GM12878 (cell line): ENCODE data around the gene MOV10L1. TPM values are rescaled to one million over a fixed set of nuclear protein-coding genes. Genes with fewer than 3 reads are reported as not detected.

Source experiments
- ATAC-seq: fragments of 200-7000 bp; cut with Tn5 transposase; 3 replicates; pipeline ENCODE4 v1.9.1; 2020; ENCODE audit warnings: mild to moderate bottlenecking, moderate library complexity
- BruUV-seq: library from RNA; stranded (reverse); fragments of 400-500 nt; replicated peaks from 2 replicates; lab custom pipeline; 2021; lab: Mats Ljungman, UMichigan
- CTCF ChIA-PET: fragments of 300-600 bp; sonication (Branson Sonifier 250); formaldehyde crosslinking; extraction: SDS; loops from one replicate; lab custom pipeline; 2021; ENCODE audit warnings: inconsistent platforms; lab: Yijun Ruan, JAX
- POLR2A ChIA-PET: fragments of 350-600 bp; formaldehyde crosslinking; extraction: SDS; loops from one replicate; lab custom pipeline; 2021; ENCODE audit warnings: inconsistent platforms; lab: Charles Lee
- RAD21 ChIA-PET: fragments of 300-600 bp; sonication (Branson Sonifier 250); formaldehyde crosslinking; loops from one replicate; lab custom pipeline; 2023; ENCODE audit warnings: antibody characterized with exemption; ENCODE audit not compliant: unreplicated experiment; lab: Charles Lee
- SMC1A ChIA-PET: fragments of 300-600 bp; sonication (Branson Sonifier 250); formaldehyde crosslinking; loops from one replicate; lab custom pipeline; 2023; ENCODE audit not compliant: unreplicated experiment, uncharacterized antibody; lab: Charles Lee
- DNase-seq: peaks from one replicate; pipeline ENCODE4 v3.0.0-alpha.2; 2011; ENCODE audit warnings: low read depth, low spot score
- FAIRE-seq: peaks from 3 replicates; lab custom pipeline; 2011; peaks lifted over from hg19 to GRCh38; lab: Jason Lieb, UNC
- H2AFZ ChIP-seq: 2 replicates; pipeline ENCODE4 v1.6.0; 2011; ENCODE audit warnings: low read depth, low read length, control low read depth; ENCODE audit not compliant: control insufficient read depth
- H3K27ac ChIP-seq: 2 replicates; pipeline ENCODE4 v1.5.1; 2011; ENCODE audit warnings: control low read depth; ENCODE audit not compliant: control insufficient read depth, insufficient read depth
- H3K27me3 ChIP-seq, 2 experiments: replicated peaks in 1 of 2; 2 replicates each; pipeline versions ENCODE4 v1.6.0 to v1.6.1; 2011; ENCODE audit warnings: low read length in 1 of 2; ENCODE audit not compliant: control insufficient read depth in 2 of 2, insufficient read depth in 2 of 2
- H3K36me3 ChIP-seq, 2 experiments: 2 replicates each; pipeline ENCODE4 v1.5.1; 2011; ENCODE audit warnings: low read length in 1 of 2; ENCODE audit not compliant: control insufficient read depth in 2 of 2, insufficient read depth in 2 of 2
- H3K4me1 ChIP-seq: 2 replicates; pipeline ENCODE4 v1.6.1; 2011; ENCODE audit warnings: mild to moderate bottlenecking, low read length, moderate library complexity, mixed read lengths; ENCODE audit not compliant: control insufficient read depth, insufficient read depth
- H3K4me2 ChIP-seq: 2 replicates; pipeline ENCODE4 v1.6.0; 2011; ENCODE audit warnings: control low read depth; ENCODE audit not compliant: control insufficient read depth, insufficient read depth
- H3K4me3 ChIP-seq: fragments of 200-600 bp; sonication (generic); 2 replicates; pipeline ENCODE4 v1.5.1; 2016
- H3K79me2 ChIP-seq: 2 replicates; pipeline ENCODE4 v1.6.0; 2011; ENCODE audit warnings: low read length; ENCODE audit not compliant: control insufficient read depth, insufficient read depth
- H3K9ac ChIP-seq: 2 replicates; pipeline ENCODE4 v1.8.0; 2011; ENCODE audit warnings: low read length, control low read depth, mixed read lengths; ENCODE audit not compliant: control insufficient read depth, insufficient read depth
- H3K9me3 ChIP-seq: replicated peaks from 3 replicates; pipeline ENCODE4 v1.5.1; 2011; ENCODE audit warnings: mild to moderate bottlenecking, low read length; ENCODE audit not compliant: control insufficient read depth, insufficient read depth
- H4K20me1 ChIP-seq: 2 replicates; pipeline ENCODE4 v1.6.0; 2011; ENCODE audit not compliant: control insufficient read depth, insufficient read depth
- IRF3 ChIP-seq: fragments of 450-650 bp; IDR thresholded peaks from 2 replicates; pipeline ENCODE4 v1.6.1; 2014; ENCODE audit warnings: mild to moderate bottlenecking
- MYB ChIP-seq: fragments of 150-350 bp; IDR thresholded peaks from 2 replicates; pipeline ENCODE4 v1.6.1; 2014; ENCODE audit warnings: mild to moderate bottlenecking, low read depth, low read length, borderline replicate concordance
- MYC ChIP-seq: IDR thresholded peaks from 2 replicates; pipeline ENCODE4 v1.6.1; 2011; ENCODE audit warnings: mild to moderate bottlenecking, low read length, moderate library complexity, inconsistent platforms; ENCODE audit not compliant: insufficient read depth, insufficient replicate concordance, insufficient read length, severe bottlenecking
- PAX5 ChIP-seq: IDR thresholded peaks from 2 replicates; pipeline ENCODE4 v1.6.1; 2011; ENCODE audit warnings: low read depth, low read length, borderline replicate concordance
- SMAD1 ChIP-seq: fragments of 450-650 bp; IDR thresholded peaks from 2 replicates; pipeline ENCODE4 v1.6.1; 2018; ENCODE audit warnings: mild to moderate bottlenecking, low read depth; ENCODE audit not compliant: partially characterized antibody
- ZBTB33 ChIP-seq: fragments of 450-650 bp; IDR thresholded peaks from 2 replicates; pipeline ENCODE4 v1.6.1; 2017; ENCODE audit warnings: mild to moderate bottlenecking
- ZBTB4 ChIP-seq: fragments of 450-650 bp; formaldehyde crosslinking; IDR thresholded peaks from 2 replicates; pipeline ENCODE4 v1.4.0; 2022; ENCODE audit warnings: mild to moderate bottlenecking, moderate library complexity
- ZNF217 ChIP-seq: fragments of 450-650 bp; IDR thresholded peaks from 2 replicates; pipeline ENCODE4 v1.6.1; 2017; ENCODE audit warnings: antibody characterized with exemption, mild to moderate bottlenecking
- WGBS: methylation state at CpG from one replicate; pipeline ENCODE4 v1.1.6; 2016; ENCODE audit warnings: low lambda C conversion rate; ENCODE audit not compliant: insufficient replicate concordance, insufficient coverage; ENCODE audit errors: missing lambda C conversion rate; 5-methylcytosine and 5-hydroxymethylcytosine counted together
- in situ Hi-C: fragments of 300-500 bp; cut with MboI; formaldehyde crosslinking; loops from 9 replicates; pipeline ENCODE4 v1.14.3; 2018; ENCODE audit warnings: mixed read lengths
- intact Hi-C: fragments of 100-400 bp; cut with micrococcal nuclease; formaldehyde crosslinking; loops from one replicate; pipeline ENCODE4 v1.14.2; 2022; ENCODE audit not compliant: unreplicated experiment
- polyA plus RNA-seq, 11 experiments: library from polyadenylated mRNA; depleted of rRNA in 4 of 11; unstranded in 6 of 11; stranded (reverse) in 5 of 11; fragments of >200 nt; fragmentation: Nextera tagmentation in 4 of 11; fragmentation: Illumina TruSeq in 1 of 11; extraction: Ambion mirVana in 4 of 11; extraction: Trizol in 1 of 11; gene quantifications; 1 replicate in 1 of 11; 2 replicates in 10 of 11; pipeline versions ENCODE4 v1.2.1 to v1.2.3, GENCODE V29; 2011 to 2016; ENCODE audit warnings: inconsistent platforms in 2 of 11, missing spikeins in 2 of 11, low read depth in 1 of 11
- total RNA-seq, 4 experiments: library from RNA; depleted of rRNA in 3 of 4; stranded (reverse); fragments of >200 nt in 3 of 4; fragmentation: Illumina TruSeq in 1 of 4; extraction: Trizol in 1 of 4; gene quantifications; 2 replicates each; pipeline versions ENCODE4 v1.2.1 to v1.2.3, GENCODE V29; 2013 to 2021

The MOV10L1 gene
- total and polyA plus RNA-seq, 10 of the 15 experiments (the other 5 are each of a cell fraction or from before 2014, with no cell fraction given) = 0.22 TPM; not detected in 9

- no peak overlapping the region for H3K4me2 ChIP-seq
- intact Hi-C loops = no loop called here
- no peaks in the 10 kb centered on the region for H3K79me2 ChIP-seq
- in situ Hi-C loops = loop anchor here (25.0 kb wide), 1 partner anchor 712 kb away; no protein-coding TSS in a partner anchor
- ChIA-PET POLR2A (no interaction called here), RAD21 (no interaction called here), SMC1A (no interaction called here)
- FAIRE-seq (no peak), ATAC-seq (no peak)
- H3K4me3 ChIP-seq = no peak overlapping the region
- H3K27ac ChIP-seq = no peak overlapping the region
- no peaks in the 10 kb centered on the region; a peak in 2 of 4 replicates for H3K27me3 ChIP-seq
- H3K36me3 ChIP-seq = no peaks in the 10 kb centered on the region
- H3K4me1 ChIP-seq = no peaks in the 10 kb centered on the region
- no TSS peak for BruUV-seq
- no peak overlapping the region for H2AFZ ChIP-seq
- H3K9ac ChIP-seq = no peak overlapping the region
- TF ChIP-seq ZNF217 = no peak
- TF ChIP-seq IRF3 = no peak
- TF ChIP-seq SMAD1 = no peak
- TF ChIP-seq ZBTB33 = no peak
- TF ChIP-seq MYB = no peak
- TF ChIP-seq ZBTB4 (CRISPR knock-in tag) = no peak
- no peak for TF ChIP-seq PAX5
- TF ChIP-seq MYC = no peak
- TF ChIP-seq, all 136 proteins: peak for 0
- Histone ChIP-seq H4K20me1 (no peaks in the 10 kb centered on the region), H3K9me3 (peaks cover 3% of the 10 kb centered on the region; the same call in 1 of the 3 replicates)
- no peak for DNase-seq
- CTCF ChIA-PET = no interaction called here
- 35% methylated on average over 17 of the region's 17 CpGs for WGBS
Observed at GRCh38 chr22:50048836-50049235, 41.0 kb upstream of the MOV10L1 start.
